GM19240 (cell line): ENCODE results near the gene PDE2A.

Experiments
- DNase-seq: peaks from one replicate; pipeline ENCODE4 v3.0.0; 2011; ENCODE audit warnings: low spot score; ENCODE audit not compliant: insufficient read length

PDE2A gene

DNA sequence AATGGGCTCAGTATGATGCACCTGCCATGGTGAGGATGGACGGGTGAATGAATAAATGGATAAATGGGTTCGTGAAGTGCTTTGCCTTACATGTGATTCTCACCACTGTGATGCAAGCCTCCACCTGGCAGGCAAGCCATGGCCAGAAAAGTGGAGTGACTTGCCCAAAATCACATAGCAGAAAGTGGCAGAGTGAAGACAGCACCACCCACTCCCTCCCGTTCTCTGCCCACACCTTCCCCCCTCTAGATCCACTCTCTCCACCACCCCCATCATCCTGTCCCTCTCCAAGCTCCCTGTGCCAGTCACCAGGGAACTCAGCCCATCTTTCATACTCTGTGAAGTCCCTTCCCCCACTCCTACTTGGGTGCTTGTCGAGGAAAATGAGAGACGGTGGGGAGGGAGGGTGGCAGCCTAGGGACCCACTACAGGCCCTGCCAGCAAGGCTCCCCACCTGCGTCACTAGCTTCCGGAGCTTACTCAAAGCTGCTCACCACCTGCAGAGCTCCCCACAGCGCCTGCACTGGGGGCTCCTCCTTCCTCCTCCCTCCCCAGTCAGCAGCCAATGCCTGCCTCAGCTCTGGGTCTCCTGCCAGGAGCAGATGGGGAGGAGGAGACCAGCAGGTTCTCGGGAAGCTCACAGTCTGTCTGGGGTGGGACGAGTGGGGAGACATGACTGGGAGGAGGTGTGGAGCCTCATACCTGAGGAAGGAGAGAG, 82.3 kb downstream of the PDE2A start:
- no peak for DNase-seq

DNA sequence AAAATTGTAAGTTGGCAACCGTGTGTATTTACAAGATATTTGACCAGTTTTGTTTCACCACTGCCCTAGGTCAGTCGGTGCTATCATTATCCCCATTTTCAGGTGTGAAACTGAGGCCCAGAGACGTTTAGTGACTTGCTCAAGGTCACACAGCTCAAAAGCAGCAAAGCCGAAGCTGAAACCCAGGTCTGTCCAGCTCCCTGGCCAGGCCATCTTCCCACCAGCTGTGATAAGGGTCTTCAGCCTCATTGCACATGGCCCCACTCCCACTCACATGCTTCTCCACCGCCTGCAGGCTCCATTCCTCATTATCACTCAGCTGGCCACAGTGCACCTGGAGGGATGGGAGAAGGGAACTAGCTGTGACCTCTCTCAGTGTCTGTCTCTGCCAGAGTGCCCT, 83.2 kb downstream of the PDE2A start:
- DNase-seq = no peak

DNA sequence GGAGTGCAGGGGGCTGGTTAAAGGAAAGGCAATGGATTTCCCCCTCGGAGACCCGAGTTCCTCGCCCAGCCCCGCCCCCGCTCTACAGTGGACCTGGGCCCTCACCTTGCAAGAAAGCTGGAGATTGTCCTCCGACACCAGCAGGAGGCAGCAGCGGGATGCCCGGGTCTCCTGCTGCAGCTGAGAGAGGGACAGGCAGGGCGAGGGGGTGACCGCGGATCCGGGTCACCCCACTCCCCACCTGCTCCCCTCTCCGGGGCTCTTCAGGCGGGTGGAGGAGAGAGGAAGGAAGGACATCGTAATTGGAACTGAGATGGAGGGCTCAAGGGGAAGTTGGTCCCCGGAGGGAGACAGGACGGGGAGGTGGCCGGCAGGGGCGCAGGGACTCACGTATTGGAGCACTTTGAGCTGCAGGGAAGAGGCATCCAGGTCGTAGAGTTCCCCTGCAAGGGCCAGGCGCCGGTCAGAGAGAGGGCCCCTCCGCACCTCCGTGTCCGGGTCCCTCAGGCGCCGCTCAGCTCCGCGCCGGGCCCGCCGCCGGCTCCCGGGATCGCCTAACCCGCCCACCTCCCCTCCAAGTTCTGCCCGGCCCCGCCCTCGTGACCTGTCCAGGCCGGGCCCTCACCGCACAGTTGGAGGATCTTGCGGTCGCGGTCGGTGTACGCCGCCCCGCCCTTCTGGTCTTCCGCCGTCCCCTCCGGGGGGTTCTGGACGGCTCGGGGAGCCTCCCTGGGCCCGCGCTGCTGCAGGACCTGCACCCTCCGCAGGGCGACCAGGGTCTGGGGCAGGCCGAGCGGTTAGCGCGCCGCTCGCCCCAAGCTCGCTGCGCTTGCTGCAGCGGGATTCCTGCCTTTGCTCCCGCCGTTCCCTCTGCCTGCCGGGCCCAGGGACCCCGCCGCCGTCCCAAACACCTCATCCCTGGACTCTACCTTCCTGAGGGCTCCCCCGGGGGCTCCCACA, 84.1 kb downstream of the PDE2A start:
- no peak for DNase-seq

GRCh38 chr11:72588421-72589410, 85.5 kb downstream of the PDE2A start:
- DNase-seq = no peak

DNA sequence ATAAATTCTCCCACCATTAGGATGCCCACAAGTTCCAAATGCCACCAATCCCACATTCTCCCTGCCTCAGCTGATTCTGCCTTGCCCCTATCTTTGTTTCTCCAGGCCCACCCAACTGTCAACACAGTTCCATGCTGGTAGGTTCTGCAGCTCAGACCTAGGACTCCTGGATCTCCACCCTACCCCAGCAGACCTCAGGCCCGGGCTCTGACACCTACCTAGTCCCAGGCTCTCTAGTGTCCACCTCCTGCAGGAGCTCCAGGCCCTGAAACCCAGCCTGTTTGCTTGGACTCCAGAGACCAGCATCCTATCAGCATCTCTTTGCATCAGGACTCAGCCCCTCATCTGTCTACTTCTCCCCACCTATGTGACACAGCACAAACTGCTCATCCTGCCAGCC, 86.5 kb downstream of the PDE2A start:
- DNase-seq = no peak

DNA sequence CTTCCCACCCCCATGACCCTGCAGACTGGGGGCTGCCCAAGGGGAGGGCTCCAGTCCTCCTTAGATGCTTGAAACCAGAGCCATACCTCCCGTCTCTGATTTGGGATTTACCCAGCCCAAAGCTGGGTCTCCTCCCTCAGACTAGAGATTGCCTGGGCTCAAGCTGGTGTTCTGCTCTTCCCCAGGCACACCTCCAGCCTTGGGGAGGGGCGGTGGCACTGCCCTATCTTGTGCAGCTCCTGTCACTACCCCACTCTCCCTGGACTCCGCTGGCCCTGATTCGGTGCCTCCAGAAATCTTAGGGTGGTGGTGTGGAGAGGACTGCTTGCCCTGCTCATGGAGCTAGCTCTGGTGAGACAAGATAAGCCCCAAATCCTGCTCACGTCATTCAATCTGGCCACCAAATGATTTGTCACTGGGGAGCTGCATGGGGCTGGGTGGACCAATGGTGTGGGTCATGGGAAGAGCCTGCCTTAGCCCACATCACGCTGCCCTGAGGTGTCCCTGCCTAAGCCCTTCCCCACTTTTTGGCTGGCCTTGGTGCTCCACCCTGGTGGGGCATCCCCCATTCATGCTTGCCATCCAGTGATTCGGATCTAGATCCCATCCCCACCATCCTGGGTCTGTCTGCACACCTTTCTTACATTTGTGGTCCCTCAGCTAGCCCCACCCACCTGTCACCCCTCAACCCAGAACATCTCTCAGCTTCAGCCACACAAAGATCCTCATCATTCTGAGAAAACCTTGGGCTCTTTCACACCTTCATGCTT, 87.7 kb downstream of the PDE2A start:
- DNase-seq = no peak

GRCh38 chr11:72585762-72586311, 88.4 kb downstream of the PDE2A start:
- DNase-seq = peak; percentile 95

DNA sequence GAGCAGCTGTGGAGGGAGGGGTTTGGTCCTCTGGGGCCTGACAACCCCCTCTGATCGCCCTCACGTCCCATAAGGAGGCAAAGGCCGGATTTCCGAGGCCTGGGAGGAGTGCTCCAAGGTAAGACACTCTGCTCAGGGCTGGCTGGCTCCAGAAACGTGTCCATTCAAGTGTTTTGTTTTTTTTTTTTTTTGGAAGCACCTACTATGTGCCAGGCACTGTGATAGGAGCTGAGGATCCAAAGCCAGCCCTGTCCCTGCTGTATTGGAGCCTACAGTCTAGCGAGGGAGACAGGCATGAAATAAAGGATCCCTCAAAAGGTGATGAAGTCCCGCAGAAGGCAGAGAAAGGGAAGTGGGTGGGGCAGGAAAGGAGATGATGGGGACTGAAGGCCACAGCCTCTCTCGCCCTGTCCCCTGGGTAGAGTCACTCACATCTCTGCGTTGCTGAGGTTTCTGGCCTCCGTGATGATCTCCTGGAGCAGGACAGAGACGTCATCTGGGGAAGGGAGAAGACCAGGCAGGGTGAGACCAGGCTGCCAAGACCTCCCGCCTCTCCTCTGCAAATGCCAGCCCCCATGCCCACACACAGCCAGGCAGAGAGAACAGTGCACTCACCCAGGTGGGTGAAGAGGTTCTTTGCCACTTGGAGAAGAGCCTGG, 89.2 kb downstream of the PDE2A start:
- DNase-seq = no peak

GRCh38 chr11:72584293-72584938, 89.8 kb downstream of the PDE2A start:
- no peak for DNase-seq

DNA sequence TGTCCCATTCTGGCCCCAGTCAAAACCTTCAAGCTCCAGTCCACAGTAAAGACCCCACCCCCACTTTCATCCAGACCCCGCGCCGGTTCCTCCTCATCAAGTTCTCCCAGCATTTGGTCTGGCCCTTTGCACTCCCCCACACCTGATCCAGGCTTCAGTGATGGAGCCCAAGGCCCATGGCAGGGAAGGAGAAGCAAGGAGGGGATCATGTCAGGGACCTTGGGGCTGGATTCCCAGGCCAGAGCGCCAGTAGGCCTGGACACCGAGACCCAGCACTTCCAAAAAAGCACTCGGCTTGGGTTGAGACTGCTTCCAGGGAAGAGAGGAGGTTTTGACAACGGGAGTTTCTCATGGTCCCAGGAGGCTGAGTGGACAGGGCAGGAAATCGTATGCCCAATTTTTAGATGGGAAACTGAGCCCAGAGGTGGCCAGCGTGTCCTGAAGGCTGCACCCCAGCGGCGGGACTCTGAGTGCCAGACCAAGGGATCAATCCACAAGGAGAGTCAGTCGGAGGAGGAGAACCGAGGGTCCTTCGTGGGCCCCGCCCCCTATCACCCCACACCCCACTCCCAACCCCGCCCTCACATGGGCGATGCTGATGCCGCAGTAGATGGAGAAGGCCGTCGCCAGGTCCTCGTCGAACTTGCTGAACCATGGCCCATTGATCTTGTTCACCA, 90.5 kb downstream of the PDE2A start:
- no peak for DNase-seq

DNA sequence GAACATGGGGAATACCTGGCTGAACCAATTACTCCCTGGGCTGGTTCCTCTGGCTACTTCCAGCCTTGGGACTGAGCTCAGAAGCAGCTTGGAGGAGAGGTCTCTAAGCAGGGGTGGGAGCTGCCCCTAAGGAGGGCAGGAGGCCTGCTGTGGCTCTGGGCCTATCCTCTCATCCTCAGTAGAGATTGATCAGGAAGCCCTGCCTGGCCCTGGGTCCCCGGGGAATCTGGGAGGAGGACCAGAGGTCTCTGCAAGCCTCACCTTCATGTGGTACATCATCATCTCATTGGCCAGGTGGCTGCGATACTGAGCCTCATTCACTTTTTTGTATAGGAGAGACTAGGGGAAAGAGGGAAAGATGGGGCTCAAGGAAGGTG, 91.1 kb downstream of the PDE2A start:
- no peak for DNase-seq

- DNase-seq = no peak
Observed at GRCh38 chr11:72582206-72583176, 91.7 kb downstream of the PDE2A start.

DNA sequence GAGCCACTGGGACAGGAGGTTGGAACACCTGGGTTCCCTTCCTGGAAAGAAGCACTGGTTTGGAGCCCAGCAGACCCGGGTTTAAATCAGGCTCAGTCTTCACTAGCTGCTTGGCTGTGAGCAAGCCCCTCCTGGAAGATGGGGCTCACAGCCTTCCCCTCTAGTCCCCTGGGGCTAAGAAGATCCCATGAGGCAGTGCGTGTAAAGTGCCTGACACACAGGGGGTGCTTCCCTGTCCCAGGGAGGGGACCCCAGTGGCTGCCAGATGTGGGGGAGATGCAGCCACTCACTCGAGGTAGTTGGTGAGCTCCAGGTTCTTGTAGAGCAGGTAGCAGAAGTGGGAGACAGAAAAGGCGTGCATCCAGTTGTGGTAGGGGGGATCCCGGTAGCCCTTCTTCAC, 93.2 kb downstream of the PDE2A start:
- DNase-seq = no peak

DNA sequence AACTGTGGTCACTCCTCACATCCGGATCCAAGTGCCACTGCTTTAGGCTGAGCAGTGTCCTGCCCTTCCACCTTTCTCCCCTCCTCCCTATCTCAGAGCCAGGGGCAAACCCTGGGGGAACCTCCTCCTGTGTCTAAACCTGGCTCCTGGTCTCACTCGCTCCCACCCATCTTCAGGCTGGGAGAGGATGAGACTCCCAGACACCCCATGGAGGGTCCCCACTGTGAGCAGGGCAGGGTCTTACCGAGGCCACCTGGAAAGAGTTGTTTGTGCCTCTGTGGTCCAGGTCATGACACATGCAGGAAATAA, 93.6 kb downstream of the PDE2A start:
- DNase-seq = no peak

GRCh38 chr11:72579816-72580641, 94.2 kb downstream of the PDE2A start:
- no peak for DNase-seq

DNA sequence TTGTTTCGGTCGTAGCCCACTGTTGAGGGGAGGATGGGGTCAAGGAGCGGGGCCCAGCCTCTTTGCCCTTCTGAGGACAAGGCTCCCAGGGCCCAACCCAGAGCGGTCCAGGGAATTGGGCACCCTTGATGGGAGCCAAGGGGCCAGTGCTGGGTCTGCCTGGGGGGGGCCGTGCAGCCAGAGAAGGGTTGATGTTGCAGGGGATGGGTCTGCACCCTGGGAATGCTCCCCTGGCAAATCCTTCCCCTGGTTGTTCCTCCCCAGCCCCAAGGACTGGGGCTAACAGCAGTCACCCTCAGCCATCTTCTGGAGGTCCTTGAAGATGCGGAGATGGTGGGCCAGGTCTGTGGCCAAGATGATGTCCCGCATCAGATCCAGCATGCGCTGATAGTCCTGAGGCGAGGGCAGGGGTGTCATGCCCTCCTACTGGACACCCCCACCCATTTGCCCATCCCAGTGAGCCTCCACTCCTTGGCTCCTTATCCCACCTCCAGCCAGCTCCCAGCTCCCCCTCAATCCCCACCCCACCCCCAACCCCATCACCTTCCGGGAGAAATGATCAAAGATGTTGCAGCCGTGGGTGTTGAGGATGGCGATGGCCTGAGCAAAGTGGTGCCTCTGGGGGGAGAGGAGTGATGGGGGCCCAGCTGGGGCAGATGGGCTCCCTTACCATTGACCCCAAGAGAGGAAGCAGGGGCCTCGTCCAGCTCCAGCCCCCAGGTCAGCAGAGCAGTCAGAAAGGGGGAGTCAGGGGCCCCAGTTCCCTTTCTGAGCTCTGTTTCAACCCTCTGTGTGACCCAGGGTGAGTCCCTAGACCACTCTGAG, 95.0 kb downstream of the PDE2A start:
- no peak for DNase-seq
